Left lobe of liver (tissue), 2 donors: ENCODE data around the gene PLA2G12A. TPM values are rescaled to one million over a fixed set of nuclear protein-coding genes. Genes with fewer than 3 reads are reported as not detected.
A peak's percentile ranks its signal among the peaks of the same experiment; 100 is the strongest.

Source experiments
- ATAC-seq: fragments of 200-7000 bp; cut with Tn5 transposase; one replicate; pipeline ENCODE4 v1.9.1; 2020; ENCODE audit warnings: mild to moderate bottlenecking, moderate library complexity
- DNase-seq: peaks from one replicate; pipeline ENCODE4 v3.0.0-alpha.2; 2020; ENCODE audit warnings: low spot score
- total RNA-seq: library from RNA; stranded (reverse); gene quantifications from one replicate; pipeline ENCODE4 v1.2.1, GENCODE V29; 2021
- donor health status: DM: no; HTN: no; CAD: no; lungs with moderate emphysema.
- donor health status: DM: no; HTN: yes; CAD: no.

PLA2G12A gene
- total RNA-seq, result 38.9 TPM

DNA sequence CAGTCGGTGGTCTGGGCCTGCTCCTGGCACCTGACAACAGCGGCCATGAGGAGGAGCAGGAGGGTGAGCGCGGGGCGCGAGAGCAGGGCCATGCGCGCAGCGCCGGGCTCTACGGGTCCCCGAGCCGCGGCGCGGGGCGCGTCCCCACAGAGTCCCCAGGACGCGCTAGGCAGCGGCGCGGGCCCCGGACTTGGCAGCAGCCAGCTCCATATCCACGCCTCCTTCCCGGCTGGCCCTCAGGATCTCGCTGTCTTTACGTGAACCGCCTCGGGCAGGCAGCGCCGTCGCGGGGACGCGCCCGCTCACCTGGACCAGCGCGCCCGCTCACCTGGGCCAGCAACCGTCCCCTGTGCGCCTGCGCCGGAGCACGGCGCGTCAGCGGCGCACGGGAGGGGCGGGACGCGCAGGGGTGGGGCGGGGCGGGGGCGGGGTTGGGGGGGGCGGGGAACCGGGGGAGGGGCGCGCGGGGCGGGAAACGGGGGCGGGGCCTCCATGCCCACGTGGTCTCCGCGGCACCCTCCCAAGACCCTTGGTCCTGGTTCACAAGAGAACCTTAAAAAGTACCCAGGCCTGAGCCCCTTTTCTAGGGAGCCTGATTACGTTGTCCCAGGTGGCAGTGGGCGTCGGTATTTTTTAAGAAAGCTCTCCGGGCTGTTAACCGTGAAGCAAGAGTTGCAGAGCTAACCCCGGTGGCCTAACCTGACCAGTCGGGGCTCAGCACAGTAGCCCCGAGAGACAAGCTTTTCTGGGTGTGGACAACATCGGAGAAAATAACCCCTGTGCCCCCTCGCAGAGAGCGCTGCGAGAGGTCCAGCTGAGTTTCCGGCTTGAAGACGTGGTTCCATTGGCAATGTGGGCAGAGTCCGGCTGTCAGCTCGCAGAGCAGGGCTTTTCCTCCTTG, at the start of gene PLA2G12A:
Gene PLA2G12A, minus strand, starts transcription at position 353 of the 901 bp plus-strand sequence. Its CDS starts 261 bp downstream, at position 92.
- peak; percentile 95 for DNase-seq

DNA sequence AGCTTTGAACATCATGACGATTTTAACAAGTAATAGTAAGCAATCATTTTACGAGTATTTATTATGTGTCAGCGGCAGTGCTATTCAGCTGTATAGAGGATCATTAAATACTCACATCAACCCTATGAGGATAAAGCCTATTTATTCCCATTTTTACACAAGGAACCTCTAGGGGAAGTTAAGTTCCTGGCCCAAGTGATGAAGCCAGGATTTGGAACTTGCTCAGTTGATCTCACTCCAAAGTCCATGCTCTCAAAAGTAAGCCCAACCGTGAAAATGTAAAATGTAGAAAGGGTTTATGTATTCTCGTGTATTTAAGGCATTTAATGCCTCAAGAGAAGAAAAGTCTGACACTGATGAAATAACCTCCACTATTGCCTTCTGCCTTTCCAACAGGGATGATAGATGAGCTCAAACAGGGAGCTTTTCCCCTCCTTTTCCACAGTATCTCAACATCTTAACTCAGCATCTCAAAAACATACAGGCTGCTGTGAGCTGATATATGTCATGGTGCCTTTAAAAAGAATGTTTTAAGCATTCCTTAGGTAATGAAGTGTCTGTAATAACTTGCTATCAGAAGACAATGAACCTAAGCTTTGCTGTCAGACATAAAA, 35.0 kb upstream of the PLA2G12A start:
- ATAC-seq, result peak; percentile 59
- no peak for DNase-seq

More for the DNA sequence above, at the start of gene PLA2G12A:
- peak; percentile 88 for ATAC-seq

DNA sequence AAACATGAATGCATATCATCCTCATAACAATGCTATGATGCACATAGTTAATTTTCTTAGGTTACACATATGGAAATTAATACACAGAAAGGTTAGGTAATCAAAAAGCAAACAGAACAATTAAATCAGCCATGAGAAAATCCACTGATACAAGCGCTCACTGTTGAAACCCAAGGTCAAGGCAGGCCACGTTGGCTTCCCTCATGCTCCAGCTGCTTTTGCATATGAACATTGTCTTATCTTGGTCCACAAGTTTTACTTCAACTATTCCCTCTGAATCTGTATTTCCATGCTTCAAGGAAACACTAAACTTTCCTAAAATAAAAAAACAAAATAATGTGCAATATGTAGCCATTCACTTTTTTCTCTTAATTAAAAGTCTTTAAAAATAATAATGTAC, 34.5 kb upstream of the PLA2G12A start:
- ATAC-seq, result peak; percentile 40
- no peak for DNase-seq

DNA sequence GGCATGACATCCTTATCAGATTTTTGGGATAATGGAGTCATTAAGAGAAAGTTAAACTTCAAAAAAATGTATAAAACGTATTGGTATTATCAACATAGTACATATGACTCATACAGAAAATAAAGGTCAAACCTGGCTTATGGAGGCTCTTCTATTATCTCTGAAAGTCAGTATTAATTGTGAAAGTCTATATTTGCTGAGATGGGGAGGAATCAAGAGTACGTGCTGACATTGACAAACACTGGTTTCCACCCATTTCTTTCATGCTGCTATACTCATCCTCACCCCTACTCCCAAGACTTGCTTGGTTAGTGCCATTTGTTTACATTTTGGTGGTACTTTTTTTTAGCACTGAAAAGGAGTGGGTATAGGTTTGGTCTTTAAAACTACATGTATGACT, 30.8 kb upstream of the PLA2G12A start:
- no peak for DNase-seq
- ATAC-seq, result no peak

DNA sequence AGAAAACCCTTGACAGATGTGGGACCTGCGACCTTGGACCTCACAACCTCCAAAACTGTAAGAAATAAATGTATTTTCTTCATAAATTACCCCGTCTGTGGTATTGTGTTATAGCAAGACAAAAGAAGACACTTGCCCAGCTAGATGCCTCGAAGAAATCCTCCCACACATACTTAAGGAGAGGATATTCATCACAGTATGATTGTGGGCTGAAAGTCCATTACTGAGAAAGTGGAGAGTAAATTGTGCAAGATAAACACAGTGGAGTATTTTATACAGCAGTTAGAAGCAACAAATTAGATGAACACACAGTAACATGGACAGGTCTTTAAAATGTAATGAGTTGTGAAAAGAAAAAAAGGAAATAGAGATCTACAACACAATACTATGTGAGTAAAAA, 25.8 kb upstream of the PLA2G12A start:
- DNase-seq, result no peak

DNA sequence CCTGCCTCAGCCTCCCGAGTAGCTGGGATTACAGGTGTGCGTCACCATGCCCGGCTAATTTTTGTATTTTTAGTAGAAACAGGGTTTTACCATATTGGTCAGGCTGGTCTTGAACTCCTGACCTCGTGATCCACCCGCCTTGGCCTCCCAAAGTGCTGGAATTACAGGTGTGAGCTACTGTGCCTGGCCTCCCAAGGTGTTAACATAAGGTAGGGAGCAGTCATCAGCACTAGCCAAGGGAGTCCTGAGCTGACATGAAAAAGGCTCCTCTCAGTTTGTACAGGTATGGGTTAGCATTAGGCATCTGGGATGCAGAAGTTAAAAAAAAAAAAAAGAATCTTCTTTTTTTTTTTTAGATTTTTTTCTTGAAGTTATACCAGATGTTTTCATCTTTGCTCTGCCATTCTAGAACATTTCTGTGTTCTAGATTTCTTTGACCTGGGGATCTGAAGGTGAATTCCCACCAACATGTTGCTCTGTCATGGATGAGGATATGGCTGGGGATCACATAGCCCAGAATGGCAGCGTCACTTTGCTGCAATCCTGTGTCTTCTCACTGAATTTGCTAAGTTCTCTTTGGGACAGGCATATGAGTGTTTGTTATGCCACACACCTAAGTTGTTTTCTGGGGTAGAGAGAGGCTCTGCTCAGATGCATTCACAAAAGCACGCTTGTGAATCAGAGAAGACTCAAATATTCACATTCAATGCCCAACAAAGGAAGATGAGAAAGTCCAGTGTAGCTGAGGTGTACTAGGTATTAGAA, 24.4 kb upstream of the PLA2G12A start:
- DNase-seq (no peak), ATAC-seq (peak; percentile 52)

More for the DNA sequence above, 25.8 kb upstream of the PLA2G12A start:
- ATAC-seq, result no peak

DNA sequence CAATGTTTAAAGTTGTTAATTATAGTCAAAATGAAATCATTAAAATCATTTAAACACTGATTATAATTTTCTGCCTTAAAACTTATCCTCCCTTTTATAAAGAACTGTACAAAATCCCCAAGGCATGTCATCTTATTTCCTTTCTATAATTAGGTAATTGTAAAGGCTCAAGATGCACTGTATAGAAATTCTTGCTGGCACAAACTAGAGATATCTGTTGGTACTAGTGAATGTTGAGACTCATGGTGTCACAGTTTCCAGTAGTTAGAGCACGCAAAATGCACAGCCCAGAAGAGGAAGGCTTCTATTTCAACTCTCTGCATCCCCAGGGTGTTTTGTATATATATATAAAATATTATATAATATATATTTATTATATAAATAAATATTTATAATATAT, 22.7 kb upstream of the PLA2G12A start:
- DNase-seq (no peak), ATAC-seq (no peak)

DNA sequence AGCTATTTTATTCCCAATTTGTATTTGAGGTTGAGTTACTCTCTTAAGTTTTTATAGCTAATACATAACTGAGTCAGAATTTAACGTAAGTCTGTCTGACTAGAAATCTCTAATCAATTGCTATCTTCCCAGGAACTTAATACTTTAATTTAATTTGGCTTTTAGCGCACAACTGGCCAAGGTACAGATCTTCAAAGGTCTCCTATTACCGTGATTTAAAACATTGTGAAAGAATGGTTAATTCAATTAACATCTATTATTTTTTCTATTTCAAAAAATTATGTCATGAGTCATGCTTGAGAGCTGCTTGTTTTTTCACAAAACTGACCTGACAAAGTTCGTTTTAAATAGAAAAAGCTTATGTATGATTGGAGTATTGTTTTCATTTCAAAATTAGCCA, 22.0 kb upstream of the PLA2G12A start:
- DNase-seq (no peak), ATAC-seq (no peak)

DNA sequence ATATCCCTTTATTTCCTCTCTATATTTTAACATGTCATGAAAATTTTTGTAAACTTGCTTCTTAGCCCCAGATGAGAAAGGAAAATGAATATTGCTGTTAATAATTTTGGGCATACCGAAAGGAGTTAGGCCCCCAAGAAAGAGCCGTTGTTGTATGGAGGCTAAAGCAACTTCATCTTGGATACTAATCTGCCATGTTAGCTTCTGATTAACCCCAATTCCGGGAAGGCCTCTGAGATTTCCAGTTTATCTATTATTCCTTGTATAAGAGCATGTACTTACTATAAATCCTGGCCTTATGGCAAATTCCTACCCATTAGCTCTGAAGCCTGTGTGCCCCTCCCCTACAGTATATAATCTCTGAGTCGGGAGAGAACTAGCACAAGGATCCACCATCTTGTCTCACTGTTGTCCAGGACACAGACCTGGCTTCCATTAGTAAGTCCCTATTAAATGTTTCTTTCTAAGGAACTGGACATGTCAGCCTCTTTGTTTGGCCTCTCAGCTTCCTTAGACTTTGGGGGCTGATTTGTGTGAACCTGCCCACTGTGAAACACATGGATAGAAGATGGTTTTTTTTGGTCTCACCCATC, 20.9 kb upstream of the PLA2G12A start:
- DNase-seq, result no peak
- ATAC-seq, result no peak

DNA sequence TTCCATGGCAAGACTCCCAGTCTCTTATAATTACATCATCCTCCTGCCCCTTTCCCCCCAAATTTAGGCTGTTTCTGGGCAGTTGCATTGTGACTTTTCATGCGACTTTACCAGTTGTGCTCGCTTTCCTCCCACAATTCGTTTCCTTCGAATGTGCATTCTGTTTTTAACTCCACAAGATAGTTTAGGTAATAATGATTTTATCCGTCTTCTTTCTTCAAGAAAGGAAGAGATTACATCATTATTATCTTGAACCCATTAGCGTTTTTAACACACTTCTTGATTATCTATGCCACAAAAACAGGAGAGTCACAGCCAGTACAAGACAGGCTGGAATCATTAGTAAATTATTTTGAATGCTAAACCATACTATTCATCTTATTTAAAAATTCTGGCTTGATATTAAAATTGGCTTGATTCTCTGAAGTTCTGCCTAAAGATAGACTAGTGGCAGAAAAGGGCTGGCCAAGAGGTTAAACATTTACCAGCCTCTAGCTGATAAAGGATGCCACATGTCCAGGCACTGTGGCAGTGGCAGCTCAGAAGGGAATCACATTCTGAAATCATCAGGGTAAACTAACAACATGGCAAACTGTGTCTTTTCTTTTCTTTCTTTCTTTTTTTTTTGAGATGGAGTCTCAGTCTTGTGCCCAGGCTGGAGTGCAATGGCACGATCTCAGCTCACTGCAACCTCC, 19.7 kb upstream of the PLA2G12A start:
- ATAC-seq, result peak; percentile 67
- DNase-seq, result no peak

DNA sequence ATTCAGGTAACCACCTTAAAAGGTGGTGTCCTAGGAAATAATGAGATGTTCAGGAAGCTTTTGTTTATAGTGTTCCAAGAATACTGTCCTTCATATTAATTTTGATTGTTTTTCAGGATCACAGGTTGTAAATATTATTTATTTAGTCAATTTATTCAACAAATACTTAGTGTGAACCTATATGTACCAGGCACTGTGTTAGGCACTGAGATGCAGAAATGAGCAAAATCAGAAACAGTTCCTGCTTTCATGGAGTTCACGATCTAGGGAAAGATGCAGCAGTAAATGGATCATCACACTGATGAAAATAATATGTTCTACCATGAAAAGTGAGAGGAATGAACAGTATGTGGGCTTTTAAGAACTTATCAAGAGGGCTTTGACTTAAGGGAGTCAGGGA, 18.2 kb upstream of the PLA2G12A start:
- ATAC-seq (no peak), DNase-seq (no peak)

DNA sequence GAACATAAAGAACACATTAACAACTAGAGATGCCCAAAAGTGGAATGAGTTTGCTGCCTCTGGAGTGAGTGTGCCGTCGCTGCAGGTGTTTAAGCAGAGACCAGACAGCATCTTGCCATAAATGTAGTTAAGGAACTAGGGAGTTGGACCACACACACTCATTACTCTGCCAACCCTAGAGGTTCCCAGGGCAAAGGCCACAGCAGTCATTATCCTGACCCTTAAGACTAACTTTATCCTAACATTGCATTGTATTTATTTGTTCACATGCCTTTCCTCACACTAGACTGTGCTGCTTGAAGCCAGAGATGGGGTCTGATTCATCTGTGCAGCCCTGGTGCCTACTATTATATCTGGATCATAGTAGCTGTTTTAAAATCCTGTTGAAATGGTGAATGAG, 16.9 kb upstream of the PLA2G12A start:
- peak; percentile 86 for ATAC-seq
- no peak for DNase-seq

DNA sequence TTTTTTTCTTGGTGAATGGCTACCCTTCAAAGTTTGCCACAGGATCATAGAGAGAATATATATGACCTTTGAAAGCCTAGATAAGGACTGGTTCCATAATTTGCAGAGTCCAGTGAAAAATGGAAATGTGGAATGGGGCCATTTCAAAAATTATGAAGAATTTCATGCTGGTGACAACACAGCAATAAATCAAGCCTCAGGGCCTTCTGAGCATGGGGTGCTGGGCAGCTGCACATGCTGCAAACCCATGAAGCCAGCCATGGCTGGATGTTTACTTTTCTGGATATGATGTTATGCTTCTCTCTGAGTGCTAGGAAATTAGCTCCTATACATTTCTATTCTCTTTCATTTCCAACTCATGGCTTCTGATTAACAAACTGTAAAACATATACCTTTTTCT, 16.0 kb upstream of the PLA2G12A start:
- ATAC-seq (no peak), DNase-seq (no peak)

DNA sequence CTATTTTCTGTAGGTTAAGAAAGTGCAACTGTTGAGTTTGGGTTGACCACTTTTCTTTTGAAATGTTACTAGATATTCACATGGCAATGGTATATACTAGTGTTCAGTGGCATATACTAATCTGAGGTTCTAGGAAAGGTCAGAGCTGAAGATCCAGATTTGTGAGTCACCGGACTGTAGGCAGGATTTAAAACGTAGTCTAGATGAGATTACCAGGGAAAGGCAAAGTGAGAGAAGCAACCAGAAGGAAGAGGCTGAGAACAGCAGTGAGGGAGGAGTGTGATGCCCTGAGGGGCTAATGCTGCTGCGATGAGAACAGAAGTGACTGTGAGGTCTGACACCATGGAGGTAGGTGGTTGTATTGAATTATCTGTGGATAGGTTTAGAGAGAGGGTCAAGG, 9.7 kb upstream of the PLA2G12A start:
- no peak for ATAC-seq
- DNase-seq, result no peak

DNA sequence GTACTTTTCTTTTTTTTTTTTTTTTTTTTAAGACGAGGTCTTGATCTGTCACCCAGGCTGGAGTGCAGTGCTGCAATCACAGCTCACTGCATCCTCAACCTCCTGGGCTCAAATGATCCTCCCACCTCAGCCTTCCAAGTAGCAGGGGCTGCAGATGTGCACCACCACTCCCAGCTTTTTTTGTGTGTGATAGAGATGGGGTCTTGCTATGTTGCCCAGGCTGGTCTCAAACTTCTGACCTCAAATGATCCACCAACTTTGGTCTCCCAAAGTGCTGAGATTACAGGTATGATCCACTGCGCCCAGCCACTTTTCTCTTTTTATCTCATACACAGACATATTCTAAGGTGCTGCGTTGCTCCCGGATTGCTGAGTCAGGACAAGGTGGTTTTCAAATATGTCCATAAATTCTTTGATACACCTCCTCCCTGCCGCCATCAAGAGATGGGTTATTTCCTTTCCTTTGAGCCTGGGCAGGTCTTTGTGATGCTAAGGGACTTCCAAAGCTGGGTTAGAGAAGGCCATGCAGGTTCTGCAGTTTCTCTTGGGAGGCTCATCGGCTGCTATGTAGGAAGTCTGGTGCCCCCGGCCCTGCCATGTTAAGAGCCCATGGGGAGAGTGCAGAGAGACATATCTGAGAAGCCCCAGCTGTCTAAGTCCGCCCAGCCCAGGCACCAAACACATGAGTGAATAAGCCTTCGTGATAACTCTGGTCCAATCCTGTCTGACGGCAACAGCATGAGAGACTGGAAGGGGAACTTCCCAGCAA, 8.4 kb upstream of the PLA2G12A start:
- no peak for ATAC-seq

DNA sequence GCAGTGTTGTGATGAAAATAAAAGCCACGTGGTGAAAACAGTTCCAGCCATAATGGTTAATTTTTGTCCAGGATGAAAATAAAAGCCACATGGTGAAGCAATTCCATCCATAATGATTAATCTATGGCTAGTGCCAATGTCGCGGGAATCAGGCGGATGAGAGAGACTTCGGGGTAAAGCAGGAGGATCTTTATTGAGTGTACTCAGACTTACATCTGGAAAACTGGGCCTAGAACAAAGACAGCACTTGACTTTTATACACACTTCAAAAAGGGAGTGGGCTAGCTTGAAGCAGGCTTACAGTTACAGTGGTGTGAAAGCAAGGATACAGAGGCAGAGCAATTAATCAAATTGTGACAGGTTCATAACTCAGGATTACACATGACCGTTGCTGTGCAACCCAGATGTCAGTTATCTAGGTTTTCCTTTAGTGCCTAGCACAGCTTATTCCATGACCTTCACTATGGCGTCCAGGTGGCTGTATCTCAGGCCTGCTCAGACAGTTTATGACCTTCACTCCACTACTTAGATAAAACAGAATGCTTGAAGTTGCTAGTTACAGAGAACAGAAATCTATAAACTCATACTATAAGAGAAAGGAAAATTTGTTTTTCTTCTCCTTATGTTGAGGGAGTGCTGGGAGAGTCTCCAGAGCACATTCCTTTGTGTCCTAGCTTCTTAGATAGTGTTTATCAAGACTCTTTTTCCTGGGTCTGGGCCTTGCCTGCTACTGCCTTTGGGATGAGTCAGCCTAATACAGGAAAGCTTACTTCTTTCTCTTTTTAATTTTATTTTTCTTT, 5.9 kb upstream of the PLA2G12A start:
- ATAC-seq (peak; percentile 68), DNase-seq (no peak)

More for the DNA sequence above, 8.4 kb upstream of the PLA2G12A start:
- no peak for DNase-seq

DNA sequence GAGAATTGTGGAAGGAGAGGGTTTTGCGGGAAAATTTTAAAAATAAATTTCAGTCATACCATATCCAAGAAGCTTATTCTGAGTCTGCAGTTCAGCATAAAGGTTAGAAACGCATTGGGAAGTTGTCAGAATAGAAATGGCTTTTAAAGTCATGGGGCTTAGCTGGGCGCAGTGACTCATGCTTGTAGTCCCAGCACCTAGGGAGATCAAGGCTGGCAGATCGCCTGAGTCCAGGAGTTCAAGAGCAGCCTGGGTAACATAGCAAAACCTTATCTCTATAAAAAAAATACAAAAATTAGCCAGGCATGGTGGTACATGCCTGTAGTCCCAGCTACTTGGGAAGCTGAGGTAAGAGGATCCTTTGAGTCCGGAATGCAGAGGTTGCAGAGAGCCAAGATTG, 3.9 kb upstream of the PLA2G12A start:
- DNase-seq, result no peak
- ATAC-seq, result no peak

DNA sequence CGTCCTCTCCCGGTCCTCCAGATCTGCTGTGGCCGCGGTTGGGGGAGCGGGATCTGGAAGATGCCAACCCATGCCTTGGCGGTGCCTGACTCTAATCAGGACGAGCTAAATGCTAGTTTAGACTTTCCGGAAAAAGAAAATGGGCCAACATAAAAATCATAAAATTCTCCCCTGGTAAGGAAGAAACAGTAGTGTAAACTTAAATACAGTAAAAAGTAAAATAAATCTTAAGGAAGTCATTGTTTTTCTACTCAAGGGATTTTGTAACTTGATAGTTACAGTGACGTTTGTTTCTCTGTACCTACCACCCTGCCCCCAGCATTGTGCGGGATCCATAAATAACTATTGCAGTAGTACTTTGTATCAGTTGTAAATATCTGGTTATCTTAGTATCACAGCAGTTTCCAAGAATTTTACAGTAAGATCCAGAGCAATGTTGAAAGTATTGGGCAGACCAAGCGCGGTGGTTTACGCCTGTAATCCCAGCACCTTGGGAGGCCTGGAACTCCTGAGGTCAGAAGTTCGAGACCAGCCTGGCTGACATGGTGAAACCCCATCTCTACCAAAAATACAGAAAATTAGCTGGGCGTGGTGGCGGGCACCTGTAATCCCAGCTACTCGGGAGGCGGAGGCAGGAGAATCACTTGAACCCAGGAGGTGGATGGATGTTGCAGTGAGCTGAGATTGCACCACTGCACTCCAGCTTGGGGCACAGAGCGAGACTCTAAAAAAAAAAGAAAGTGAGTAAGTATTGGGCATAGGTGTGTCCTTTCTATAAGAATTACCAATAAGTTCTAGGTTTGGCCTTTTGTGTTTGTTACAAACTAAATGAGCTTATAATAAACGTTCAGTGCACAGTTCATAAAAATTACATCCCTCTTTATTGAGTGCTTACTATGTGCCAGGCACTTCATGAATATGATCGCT, 1.0 kb upstream of the PLA2G12A start:
- no peak for ATAC-seq
- DNase-seq, result no peak
